ENCODE data around the gene RABL2B. TPM values are rescaled to one million over a fixed set of nuclear protein-coding genes. Genes with fewer than 3 reads are reported as not detected.
"Not testable (repeated sequence)": the region's sequence is repeated elsewhere in the genome, so short reads cannot be mapped to it uniquely, and the experiment has no call there.

RABL2B gene
- total RNA-seq, 1 donor: 18.0 TPM

DNA sequence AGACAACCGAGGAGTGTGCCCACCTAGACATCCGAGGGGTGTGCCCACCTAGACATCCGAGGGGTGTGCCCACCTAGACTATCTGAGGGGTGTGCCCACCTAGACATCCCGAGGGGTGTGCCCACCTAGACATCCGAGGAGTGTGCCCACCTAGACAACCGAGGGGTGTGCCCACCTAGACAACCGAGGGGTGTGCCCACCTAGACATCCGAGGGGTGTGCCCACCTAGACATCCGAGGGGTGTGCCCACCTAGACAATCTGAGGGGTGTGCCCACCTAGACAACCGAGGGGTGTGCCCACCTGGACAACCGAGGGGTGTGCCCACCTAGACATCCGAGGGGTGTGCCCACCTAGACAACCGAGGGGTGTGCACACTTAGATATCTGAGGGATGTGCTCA lies 34.8 kb downstream of the RABL2B start:
- not testable (repeated sequence) for H3K4me3 ChIP-seq (ENCODE audit: low read depth, low read length); DNase-seq (ENCODE audit: low read depth)

DNA sequence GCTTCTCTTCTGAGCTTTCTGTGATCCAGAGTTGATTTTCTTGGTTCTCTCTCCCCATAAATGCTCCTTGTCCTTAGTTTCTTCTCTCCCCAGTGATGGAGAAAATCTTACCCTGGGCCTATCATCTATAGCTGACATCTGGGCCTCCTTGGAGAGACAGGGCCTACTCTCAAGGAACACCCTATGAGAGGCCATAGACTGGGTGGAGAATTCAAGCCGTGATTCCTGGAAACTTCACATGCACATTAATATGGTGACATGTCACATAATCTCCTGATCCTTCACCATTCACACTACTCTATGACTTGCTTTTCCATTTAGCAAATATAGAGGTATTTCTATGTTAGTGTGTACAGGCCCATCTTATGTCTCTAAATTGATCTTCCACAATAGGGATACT lies 35.9 kb downstream of the RABL2B start:
- not testable (repeated sequence) for DNase-seq (ENCODE audit: low read depth); H3K4me3 ChIP-seq (ENCODE audit: low read depth, low read length)

DNA sequence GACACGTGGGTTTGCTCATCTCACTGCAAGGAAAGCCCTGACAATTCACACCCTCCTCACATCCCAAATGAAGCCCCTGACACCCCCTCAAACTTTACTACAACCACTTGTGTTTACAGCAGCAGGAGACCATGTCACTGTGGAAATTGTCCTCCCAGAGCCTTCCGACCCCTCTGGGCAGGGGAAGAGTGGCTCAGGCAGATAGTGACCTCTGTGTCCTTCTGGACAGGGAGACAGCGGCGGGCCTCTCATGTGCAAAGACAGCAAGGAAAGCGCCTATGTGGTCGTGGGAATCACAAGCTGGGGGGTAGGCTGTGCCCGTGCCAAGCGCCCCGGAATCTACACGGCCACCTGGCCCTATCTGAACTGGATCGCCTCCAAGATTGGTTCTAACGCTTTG lies 39.0 kb downstream of the RABL2B start:
- H3K4me3 ChIP-seq (ENCODE audit: low read depth, low read length); DNase-seq (ENCODE audit: low read depth): not testable (repeated sequence)

DNA sequence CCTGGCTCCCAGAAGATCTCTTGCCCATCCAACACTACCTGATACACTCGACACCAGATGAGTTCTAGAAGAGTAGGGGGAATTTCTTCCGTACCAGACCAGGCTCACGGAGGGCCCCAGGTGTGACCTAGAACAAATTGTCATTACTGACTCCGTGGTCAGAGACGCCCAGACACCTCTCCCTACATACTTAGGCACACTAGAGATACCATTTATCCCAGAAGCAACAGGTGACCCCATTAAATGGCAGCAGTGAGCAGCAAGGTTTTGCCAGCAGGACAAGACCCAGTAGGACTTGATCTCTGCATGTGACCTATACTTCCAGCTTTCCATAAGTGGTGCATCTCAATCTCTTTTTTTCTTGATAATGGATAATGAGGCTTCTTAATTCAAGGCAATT lies 42.7 kb downstream of the RABL2B start:
- not testable (repeated sequence) for H3K4me3 ChIP-seq (ENCODE audit: low read depth, low read length); DNase-seq (ENCODE audit: low read depth)

DNA sequence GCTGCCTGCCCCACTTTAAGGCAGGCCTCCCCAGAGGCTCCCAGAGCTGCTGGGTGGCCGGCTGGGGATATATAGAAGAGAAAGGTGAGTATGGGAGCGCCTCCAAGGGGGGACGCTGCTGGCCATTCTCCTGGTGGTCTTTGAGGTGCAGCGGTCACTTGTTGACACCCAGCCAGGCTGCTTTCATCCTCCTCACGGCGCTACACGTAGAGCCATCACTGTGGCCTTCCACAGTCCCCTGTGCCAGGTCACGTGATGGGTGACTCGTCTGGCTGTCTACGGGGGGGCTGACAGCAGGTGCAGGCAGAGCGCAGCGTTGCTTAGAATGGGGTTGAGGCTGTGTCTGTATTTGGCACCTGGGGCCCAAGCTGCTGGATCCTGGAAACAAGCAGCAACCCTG lies 43.5 kb downstream of the RABL2B start:
- no peak overlapping the region for H3K4me3 ChIP-seq (ENCODE audit: low read depth, low read length)
- TF ChIP-seq, protein P1, sequence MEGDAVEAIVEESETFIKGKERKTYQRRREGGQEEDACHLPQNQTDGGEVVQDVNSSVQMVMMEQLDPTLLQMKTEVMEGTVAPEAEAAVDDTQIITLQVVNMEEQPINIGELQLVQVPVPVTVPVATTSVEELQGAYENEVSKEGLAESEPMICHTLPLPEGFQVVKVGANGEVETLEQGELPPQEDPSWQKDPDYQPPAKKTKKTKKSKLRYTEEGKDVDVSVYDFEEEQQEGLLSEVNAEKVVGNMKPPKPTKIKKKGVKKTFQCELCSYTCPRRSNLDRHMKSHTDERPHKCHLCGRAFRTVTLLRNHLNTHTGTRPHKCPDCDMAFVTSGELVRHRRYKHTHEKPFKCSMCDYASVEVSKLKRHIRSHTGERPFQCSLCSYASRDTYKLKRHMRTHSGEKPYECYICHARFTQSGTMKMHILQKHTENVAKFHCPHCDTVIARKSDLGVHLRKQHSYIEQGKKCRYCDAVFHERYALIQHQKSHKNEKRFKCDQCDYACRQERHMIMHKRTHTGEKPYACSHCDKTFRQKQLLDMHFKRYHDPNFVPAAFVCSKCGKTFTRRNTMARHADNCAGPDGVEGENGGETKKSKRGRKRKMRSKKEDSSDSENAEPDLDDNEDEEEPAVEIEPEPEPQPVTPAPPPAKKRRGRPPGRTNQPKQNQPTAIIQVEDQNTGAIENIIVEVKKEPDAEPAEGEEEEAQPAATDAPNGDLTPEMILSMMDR (IDR thresholded peaks at IDR 0.05; ENCODE audit: insufficient read depth, low read length): no peak
- no peak for DNase-seq (ENCODE audit: low read depth)

DNA sequence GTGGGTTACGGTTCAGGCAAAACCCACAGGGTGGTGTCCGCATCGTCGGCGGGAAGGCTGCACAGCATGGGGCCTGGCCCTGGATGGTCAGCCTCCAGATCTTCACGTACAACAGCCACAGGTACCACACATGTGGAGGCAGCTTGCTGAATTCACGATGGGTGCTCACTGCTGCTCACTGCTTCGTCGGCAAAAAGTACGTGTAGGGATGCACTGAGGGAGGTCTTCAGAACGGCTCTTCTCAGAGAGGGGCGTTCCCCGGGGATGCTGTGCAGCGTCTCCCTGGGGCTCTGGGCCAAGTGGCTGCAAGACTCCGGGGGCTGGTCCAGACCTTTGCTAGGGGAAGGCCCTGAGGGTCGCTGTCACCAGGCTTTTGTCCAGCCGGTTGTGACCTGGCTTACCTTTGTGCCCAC lies 44.2 kb downstream of the RABL2B start:
- no peak overlapping the region for H3K4me3 ChIP-seq (ENCODE audit: low read depth, low read length)
- TF ChIP-seq, protein P1 (IDR thresholded peaks at IDR 0.05; ENCODE audit: insufficient read depth, low read length): no peak
- no peak for DNase-seq (ENCODE audit: low read depth)

DNA sequence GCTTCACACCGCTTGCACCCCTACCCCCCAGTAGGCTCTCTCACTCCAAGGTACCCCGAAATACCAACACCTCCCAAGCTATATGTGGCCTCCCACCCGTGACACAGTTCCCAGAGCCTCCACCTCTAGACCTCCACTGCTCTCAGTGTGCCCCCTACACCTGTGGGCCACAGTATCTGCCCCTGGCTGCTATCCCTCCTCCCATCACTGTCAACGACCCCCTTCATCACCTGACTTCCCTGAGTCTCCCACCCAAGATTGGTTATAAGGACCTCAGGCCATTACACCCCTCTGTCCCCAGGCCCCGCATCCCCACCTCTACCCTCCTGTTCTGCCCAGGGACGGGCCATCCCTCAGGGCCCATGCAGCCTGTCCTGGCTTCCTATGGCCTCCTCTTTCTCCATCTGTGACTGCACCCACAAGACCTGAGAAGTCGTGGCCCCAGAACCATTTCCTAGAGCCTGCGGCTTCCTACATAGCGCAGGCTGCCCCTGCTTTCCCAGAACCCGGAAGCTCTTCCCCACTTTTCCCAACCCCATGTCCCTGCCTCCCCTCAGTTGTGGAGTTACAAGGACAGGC lies 44.7 kb downstream of the RABL2B start:
- DNase-seq (ENCODE audit: low read depth): no peak
- no peak overlapping the region for H3K4me3 ChIP-seq (ENCODE audit: low read depth, low read length)
- TF ChIP-seq, protein P1 (IDR thresholded peaks at IDR 0.05; ENCODE audit: insufficient read depth, low read length): no peak

DNA sequence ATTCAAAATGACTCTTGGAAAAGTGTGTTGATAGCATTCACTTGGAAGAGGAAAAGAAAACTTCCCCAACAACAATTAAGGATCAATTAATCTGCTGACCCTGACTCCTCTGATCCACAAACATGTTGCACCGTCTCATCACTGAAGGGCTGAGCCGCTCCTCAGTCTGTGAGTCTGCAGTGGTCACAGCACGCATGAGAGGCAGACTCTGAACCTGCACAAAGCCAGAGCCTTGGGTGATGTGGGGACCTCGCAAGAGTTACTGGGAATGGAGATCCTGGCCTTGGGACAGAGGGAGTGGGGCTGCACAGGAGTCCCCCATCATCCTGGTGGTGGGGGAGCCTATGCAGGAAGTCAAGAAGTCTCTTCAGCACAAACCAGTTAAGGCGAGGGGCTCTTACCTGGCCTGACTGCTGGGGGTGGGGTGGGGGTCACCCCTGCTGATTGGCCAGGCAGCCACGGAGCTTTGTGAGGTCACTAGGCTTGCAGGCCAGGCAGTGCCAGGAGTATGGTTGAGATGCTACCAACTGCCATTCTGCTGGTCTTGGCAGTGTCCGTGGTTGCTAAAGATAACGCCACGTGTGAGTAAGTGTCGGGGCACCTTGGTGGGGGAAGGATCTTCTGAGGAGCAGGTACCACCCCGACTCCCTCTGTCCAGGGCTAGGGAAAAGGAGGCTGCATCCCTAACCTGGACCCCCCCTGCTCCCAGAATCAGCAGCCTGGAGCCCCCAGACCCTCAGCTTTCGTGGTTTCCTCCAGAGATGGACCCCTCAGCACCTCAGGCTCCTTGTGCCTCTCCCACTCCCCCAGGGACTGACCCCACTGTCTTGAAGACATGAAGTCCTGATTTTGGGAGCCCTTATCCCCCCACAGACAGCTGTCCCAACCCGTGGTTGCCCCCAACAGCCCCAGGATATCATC lies 45.4 kb downstream of the RABL2B start, which contains the start of gene ACR:
TSS of gene ACR (plus strand) at position 477 of the 921 bp plus-strand sequence. CDS start at position 509, 32 bp downstream.
- no peak for DNase-seq (ENCODE audit: low read depth)
- no peak within 1 kb of the TSS for H3K4me3 ChIP-seq (ENCODE audit: low read depth, low read length)
- TF ChIP-seq, protein P1 (IDR thresholded peaks at IDR 0.05; ENCODE audit: insufficient read depth, low read length): no peak

DNA sequence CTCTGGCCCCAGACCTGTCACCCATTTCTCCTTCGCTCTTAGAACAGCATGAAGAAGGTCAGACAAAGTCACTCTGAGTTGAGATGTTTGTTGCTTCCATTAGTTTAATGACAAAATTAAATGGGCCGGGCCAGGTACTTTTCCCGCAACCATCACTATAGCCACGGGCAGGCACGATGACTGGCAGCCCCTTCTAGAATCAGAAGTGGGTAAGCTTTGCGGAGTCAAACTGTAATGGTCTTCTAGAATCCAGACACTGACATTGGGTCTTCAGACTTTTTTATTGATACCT lies 47.8 kb downstream of the RABL2B start:
- no peak for DNase-seq (ENCODE audit: low read depth)
- TF ChIP-seq, protein P1 (IDR thresholded peaks at IDR 0.05; ENCODE audit: insufficient read depth, low read length): no peak
- no peak overlapping the region for H3K4me3 ChIP-seq (ENCODE audit: low read depth, low read length)
